Colonic mucosa (tissue), 4 donors: Measurements from ENCODE around the gene EFHC1. TPM values are rescaled to one million over a fixed set of nuclear protein-coding genes. Genes with fewer than 3 reads are reported as not detected.

Experiments used
- DNase-seq: peaks from one replicate; pipeline ENCODE4 v3.0.0-alpha.2; 2020
- H3K27ac ChIP-seq: fragments of 200-600 bp; one replicate; pipeline ENCODE4 v1.8.0; 2021
- H3K27me3 ChIP-seq: fragments of 200-600 bp; one replicate; pipeline ENCODE4 v1.8.0; 2021
- H3K36me3 ChIP-seq: fragments of 200-600 bp; one replicate; pipeline ENCODE4 v1.8.0; 2021
- H3K4me1 ChIP-seq: fragments of 200-600 bp; one replicate; pipeline ENCODE4 v1.8.0; 2021; ENCODE audit warnings: mild to moderate bottlenecking
- H3K4me3 ChIP-seq: fragments of 200-600 bp; one replicate; pipeline ENCODE4 v1.8.0; 2021
- H3K9ac ChIP-seq, 2 donors: one replicate each; pipeline ENCODE4 v1.7.0; 2013; ENCODE audit warnings: control low read depth in 2 of 2, low read depth in 2 of 2, low read length in 2 of 2
- H3K9me3 ChIP-seq: fragments of 200-600 bp; one replicate; pipeline ENCODE4 v1.8.0; 2021
- CTCF ChIP-seq: fragments of 200-600 bp; IDR thresholded peaks from one replicate; pipeline ENCODE4 v1.8.0; 2022; ENCODE audit warnings: antibody characterized with exemption, mild to moderate bottlenecking
- intact Hi-C: fragments of 100-400 bp; cut with DNase I; formaldehyde crosslinking; loops from one replicate; pipeline ENCODE4 v1.14.1; 2022
- total RNA-seq, 2 donors: library from RNA; stranded (reverse); fragmentation: NEBNext Ultra II Directional in 1 of 2; extraction: Animal tissue kit (Norgen Biotek cat#: 25700) in 1 of 2; gene quantifications; one replicate each; pipeline ENCODE4 v1.2.1, GENCODE V29; 2021
- donor health status: healthy.
- donor health status: DM: no; HTN: no; CAD: no.
- donor health status: DM: no; HTN: no; CAD: no.

Gene EFHC1
- total RNA-seq, 2 donors from 2014 or later = 6.2 to 9.5 TPM

GRCh38 chr6:52409499-52409898 lies 10.6 kb upstream of the EFHC1 start:
- intact Hi-C loops = loop anchor here (10.0 kb wide), 1 partner anchor 245 kb away; no protein-coding TSS in a partner anchor

GRCh38 chr6:52410979-52411378 lies 9.2 kb upstream of the EFHC1 start:
- TF ChIP-seq CTCF = no peak
- H3K27ac ChIP-seq = no peak overlapping the region
- H3K4me1 ChIP-seq = no peaks in the 10 kb centered on the region
- H3K36me3 ChIP-seq = no peaks in the 10 kb centered on the region
- intact Hi-C loops = no loop called here
- no peaks in the 10 kb centered on the region for H3K9me3 ChIP-seq
- no peak overlapping the region for H3K4me3 ChIP-seq
- no peak overlapping the region for H3K9ac ChIP-seq
- DNase-seq = no peak
- H3K27me3 ChIP-seq = no peaks in the 10 kb centered on the region

More at GRCh38 chr6:52409499-52409898, 10.6 kb upstream of the EFHC1 start:
- H3K27me3 ChIP-seq = no peaks in the 10 kb centered on the region
- no peaks in the 10 kb centered on the region for H3K36me3 ChIP-seq
- H3K9ac ChIP-seq = no peak overlapping the region
- H3K4me3 ChIP-seq = no peak overlapping the region
- no peaks in the 10 kb centered on the region for H3K4me1 ChIP-seq
- no peaks in the 10 kb centered on the region for H3K9me3 ChIP-seq
- no peak overlapping the region for H3K27ac ChIP-seq
- no peak for TF ChIP-seq CTCF
- DNase-seq = no peak

DNA sequence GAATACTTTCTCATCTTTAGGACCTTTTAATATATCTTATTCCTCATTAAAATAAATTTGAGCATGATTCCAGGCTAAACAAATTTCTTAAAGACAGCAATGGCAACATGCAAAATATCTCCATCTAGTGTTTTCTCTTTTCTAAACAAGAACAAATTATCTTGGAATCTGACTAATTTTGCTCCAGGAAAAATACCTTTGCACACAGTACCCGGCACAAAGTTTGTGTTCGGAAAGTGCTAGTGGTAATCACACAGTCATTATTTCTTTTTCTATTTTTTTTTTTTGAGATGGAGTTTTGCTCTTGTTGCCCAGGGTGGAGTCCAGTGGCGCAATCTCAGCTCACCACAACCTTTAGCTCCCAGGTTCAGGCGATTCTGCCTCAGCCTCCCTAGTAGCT lies 8.2 kb upstream of the EFHC1 start:
- Histone ChIP-seq H3K9me3 (no peaks in the 10 kb centered on the region), H3K4me1 (no peaks in the 10 kb centered on the region), H3K27ac (no peak overlapping the region), H3K4me3 (no peak overlapping the region), H3K36me3 (no peaks in the 10 kb centered on the region), H3K9ac (no peak overlapping the region), H3K27me3 (no peaks in the 10 kb centered on the region)
- intact Hi-C loops = no loop called here
- no peak for DNase-seq
- TF ChIP-seq CTCF = no peak

DNA sequence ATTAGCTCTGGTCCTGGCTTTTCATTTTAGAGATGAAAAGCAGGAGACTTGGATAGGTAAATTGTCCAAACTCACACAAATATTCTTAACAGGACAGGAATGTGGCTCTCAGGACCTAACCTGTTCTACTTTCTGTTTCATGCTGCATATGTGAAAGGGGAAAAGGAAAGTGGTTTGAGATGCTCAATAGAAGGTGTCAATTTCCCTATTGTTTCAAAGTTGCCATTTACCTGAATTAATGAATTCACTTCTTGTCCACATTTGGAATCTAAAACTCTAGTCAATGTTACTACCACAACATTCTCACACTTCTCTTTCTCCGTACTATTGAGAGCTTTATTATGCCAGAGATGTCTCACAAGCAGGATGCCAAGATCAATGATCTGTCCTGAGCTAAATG lies 4.8 kb upstream of the EFHC1 start:
- intact Hi-C loops = loop anchor here (5.0 kb wide), 1 partner anchor 247 kb away; no protein-coding TSS in a partner anchor
- TF ChIP-seq CTCF = no peak
- H3K4me3 ChIP-seq = no peak overlapping the region
- no peak overlapping the region for H3K27ac ChIP-seq
- peaks cover 5% of the 10 kb centered on the region for H3K4me1 ChIP-seq
- no peak for DNase-seq
- no peaks in the 10 kb centered on the region for H3K27me3 ChIP-seq
- H3K36me3 ChIP-seq = no peaks in the 10 kb centered on the region
- no peaks in the 10 kb centered on the region for H3K9me3 ChIP-seq
- no peak overlapping the region for H3K9ac ChIP-seq

DNA sequence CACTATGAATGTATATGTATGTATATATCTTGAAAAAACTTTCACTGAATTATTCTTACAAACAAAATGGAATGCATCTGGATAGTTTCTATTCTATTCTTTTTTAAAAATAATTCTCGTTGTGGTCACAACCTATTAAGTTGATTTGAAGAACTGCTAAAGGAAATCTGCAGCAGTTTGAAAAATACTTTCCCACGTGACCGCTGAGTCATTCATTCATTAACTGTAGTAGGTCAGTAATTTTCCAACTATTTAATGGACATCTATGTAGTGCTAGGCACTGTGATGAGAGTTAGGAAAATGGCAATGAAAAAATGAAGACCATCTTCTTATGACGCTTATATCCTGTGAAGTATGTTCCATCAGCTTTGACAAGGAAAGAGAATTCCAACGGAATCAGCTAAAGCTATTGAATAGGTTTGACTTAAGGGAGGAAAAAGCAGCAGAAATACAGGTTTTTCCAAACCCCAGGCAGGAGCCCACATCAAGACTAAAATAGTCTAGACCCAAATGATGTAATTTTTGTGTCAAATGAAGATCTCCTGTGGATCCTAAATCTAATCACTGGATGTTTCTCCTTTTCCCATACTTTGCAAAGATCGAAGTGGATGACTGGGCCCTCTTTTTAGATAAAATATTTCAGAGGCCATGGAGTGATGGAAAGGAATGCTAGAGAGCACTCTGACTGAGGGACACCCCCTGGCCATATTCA lies 4.1 kb upstream of the EFHC1 start:
- H3K27me3 ChIP-seq = no peaks in the 10 kb centered on the region
- intact Hi-C loops = loop anchor here (5.0 kb wide), 1 partner anchor 246 kb away; no protein-coding TSS in a partner anchor
- no peak overlapping the region for H3K4me3 ChIP-seq
- H3K36me3 ChIP-seq = no peaks in the 10 kb centered on the region
- peaks cover 5% of the 10 kb centered on the region for H3K4me1 ChIP-seq
- no peaks in the 10 kb centered on the region for H3K9me3 ChIP-seq
- H3K27ac ChIP-seq = no peak overlapping the region
- TF ChIP-seq CTCF = no peak
- no peak overlapping the region for H3K9ac ChIP-seq
- no peak for DNase-seq
